HG03175 (cell line): Measurements from ENCODE around the gene ATP2B3.

ENCODE experiments used
- ATAC-seq: cut with Tn5 transposase; IDR thresholded peaks from one replicate; pipeline ENCODE4 v1.9.1; 2021; ENCODE audit warnings: mild to moderate bottlenecking, moderate library complexity; ENCODE audit not compliant: unreplicated experiment

Gene ATP2B3

DNA sequence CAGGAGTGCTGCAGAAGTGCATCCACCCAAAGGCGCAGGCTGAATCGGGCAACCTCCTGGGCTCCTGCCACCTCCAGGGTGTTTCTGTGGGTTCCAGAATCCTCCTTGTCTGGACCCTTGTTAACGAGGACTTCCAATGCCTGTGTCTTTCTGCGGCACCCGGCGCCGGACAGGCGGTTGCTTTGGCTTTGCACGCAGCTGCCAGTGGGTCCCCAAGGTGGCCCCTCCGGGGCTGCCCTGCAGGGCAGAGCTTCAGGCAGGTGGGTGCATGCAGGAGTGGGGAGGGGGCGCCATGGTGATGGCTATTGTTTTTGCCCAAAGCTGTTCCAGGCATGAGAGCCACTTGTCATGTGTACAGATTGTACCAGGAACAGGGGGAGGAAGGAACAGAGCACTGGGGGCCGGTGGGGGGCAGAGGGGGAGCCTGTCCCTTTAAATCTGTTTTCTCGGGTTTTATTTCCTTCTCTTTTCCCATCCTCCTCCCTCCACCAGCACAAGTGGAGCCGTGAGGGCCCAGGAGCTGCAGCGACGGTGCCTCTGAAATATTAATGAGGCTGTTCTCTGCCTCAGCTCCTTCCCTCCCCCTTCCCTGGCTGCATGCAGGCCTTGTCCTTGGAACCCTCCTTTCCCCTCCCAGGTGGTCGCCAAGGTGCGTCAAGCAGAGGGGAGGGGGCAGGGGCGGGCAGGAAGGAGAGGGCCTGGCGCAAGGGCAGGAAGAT is 13.1 kb downstream of the ATP2B3 start:
- ATAC-seq = no peak

DNA sequence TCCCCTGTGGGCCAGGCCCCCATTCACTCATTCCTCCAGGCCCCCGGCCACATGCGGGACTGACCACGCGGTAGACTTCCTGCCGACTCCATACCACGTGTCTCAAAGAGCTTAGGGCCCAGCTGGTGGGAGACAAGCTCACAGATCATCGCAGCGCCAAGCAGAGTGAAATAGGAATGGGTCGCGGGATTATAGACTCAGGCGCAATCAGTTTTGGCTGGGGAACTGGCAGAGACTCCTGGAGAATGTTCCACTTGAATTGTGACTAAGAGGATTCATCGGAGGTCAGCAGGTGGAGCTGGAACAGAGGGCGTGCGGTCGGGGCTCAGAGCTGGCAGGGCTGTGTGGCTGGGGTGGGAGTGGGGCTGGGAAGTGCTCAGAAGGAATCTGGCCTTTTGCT is 15.6 kb downstream of the ATP2B3 start:
- no peak for ATAC-seq

DNA sequence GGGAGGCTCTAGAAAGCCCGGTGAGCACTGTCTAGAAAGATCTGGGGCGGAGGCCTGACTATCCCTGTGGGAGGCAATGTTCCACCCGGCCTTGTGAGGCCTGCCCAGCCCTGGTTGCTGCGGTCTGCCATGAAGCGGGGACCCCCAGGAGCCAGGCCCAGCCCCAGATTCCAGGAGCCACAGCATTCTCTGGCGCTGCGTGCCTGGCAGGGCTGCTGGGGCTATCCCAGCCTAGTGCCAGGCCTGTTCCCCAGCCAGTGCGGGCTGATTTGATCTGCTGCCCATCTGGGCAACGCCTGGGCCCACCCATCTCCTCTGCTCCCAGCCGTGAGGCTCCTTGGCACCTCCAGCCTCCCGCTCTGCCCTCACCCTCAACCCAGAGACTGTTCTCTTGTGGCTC is 19.6 kb downstream of the ATP2B3 start:
- ATAC-seq = no peak

DNA sequence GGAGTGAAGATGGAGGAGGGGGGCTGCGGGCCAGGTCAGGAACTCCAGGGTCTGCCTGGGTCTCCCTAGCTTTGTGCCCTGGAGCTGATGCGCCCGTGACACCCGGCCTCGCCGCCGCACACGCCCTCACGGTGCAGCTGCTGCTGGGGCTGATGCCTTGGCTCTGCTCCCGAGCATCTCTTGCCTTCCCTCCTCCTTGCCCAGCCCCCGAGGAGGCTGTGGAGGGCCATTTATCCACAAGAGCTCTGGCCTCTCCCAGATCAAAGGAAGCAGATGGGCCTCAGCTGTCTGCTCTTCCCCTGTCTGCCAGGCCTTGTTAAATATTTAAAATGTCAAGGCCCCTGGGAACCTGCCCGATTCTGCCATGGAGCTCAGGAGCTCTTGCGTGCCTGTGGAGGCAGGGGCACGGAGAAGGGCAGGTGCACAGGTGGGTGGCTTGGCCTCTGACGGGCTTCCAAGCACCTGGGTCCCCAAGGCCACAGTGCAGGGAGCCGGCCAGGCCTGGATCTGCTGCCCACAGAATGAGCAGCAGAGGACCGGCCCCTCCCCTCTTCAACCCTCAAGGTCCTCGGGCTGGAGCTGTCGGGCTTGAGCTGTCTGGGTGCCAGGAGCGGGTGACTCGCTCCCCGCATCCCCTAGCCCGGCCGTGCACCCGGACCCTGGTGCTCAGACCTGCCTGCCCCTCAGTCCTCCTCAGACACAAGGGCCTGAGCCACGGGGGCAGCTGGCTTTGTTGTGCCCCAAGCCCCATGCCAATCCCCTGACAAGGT is 20.3 kb downstream of the ATP2B3 start:
- no peak for ATAC-seq

DNA sequence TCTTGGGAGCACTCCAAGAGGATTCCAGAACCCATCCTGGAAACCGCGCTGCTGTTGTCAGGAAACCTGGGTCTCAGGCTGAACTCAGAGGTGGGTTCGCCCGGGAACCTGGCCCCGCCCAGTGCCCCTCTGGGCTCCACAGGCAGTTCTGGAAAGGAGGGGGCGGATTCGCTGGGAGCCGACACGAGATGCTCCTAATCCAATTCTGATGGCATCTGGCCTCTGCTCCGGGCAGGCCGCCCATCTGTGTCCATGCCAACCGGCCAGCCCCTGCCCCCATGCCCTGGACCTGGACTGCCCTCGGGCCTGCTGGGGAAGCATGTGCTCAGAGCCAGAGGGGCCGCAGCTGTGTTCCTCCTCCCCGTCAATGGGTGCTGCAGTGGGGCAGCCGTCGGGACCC is 21.0 kb downstream of the ATP2B3 start:
- ATAC-seq = no peak

DNA sequence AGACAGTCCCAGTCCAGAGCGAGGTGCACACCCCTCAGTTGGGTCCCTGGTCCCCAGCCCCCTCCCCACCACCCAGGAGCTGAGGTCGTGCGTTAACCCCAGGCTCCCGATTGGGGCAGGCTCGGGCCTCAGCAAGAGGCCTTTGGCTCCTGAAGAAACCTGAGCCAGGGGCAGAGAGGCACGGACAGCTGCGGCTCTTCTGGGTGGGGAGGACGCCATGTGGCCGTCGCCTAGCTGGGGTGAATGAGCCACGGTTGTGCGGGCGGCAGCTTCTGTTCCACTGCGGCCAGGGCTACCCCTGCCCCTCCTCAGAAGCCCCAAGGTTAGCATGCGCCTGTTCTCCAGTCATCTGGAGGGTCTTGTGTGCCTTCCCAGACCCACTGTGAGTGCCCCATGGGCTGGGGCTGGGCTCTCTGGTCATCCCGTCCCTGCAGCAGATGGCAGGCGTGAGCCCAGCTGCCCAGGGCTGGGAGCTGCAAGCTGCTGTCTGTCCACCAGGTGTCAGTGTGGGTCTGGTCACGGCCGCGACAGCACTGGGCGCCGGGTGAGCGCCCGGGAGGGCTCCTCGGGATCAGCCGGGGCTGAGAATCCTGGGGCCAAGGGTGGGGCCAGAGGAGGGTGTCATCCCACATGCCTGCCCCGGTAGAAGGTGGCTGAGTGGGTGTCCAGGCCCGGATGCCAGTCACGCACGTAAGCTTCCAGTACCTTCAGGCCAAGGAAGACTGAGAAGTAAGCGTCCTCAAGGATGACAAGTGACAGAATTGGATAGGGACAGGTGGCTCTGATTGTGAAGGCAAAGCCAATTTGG is 21.9 kb downstream of the ATP2B3 start:
- ATAC-seq = peak; percentile 60

DNA sequence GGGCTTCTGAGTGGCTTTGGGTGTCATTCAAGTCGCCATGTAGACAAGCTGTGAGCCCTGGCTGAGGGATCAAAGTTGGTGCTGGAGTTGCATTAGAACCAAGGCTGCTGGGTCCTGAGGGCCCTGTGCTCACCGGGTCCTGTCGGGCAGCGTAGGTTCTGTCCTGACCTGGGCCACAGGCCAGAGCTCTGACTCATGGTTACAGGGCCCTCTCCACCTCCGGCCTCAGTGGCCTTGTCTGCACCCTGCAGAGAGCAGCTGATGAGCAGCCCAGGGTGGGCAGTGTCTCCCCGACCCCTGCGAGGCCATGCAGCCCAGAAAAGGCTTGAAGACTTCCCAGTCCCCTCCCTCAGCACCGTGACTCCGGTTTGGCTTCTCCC is 22.5 kb downstream of the ATP2B3 start:
- ATAC-seq = no peak

DNA sequence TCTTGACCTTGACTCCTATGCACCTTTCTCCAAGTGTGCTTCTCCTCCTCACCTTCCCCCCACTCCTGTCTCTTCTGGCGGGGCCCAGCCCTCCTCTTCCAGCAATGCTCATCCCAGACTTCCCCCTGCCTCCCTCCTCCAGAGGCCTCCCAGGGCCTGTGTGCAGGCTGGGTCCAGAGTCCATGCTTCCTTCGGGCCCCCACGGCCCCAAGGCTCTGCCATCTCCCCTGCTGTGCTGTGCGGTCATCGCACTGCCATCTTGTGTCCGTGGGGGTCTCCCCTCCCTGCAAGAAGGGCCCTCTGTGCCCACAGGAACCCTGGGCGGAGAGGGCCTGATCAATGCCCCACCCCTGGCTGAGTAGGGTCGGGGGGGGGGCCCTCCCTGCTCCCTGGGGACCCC is 27.3 kb downstream of the ATP2B3 start:
- ATAC-seq = no peak

DNA sequence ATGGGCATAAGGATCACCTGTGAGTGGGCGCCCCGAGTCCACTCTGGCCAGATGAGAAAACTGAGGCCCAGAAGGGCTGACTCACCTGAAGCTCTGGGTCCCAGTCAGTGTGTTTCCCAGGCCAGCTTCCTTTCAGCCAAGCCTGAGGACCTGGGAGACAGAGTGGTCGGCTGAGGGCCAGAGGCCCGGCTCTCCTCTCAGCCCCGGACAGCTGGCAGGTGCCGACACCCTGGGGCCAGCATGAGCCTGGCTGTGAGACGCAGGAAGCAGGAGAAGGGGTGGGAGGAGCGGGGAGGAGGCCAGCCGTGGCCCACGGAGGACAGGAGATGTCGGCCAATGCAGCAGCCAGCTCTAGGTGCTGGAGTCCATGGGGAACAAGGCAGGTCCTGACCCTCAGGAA is 28.9 kb downstream of the ATP2B3 start:
- ATAC-seq = no peak

DNA sequence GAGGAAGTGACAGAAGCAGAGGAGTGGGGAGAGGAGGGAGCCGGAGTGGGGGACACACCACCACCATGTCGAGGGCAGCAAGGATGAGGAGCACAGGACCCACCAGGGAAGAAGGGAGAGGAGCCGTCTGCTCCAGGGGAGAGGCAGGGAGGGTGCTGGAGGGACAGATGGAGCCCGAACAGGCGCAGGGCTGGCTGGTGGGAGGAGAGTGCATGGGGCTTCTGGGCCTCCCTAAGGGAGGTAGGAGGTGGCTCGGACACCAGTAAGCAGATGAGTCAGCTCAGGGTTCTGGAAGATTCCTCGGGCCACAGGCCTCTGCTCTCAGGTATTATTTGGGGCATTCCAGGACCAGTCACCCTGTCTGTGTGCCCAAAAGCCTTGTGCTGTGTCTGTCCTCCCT is 29.8 kb downstream of the ATP2B3 start:
- ATAC-seq = no peak

DNA sequence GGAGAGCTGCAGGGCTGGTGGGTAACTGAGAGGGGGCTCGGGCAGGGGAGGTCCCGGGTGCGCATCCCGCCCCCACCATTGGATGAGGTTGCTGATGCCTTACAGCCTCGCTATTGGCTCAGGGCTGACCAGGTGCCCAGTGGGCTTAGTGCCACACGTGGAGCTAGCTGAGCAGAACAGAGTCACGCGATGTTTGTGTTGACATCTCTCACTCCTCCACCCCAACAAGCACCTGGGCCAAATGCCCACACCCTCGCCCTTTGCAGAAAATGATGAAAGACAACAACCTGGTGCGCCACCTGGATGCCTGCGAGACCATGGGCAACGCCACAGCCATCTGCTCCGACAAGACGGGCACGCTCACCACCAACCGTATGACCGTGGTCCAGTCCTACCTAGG is 31.8 kb downstream of the ATP2B3 start:
- no peak for ATAC-seq

DNA sequence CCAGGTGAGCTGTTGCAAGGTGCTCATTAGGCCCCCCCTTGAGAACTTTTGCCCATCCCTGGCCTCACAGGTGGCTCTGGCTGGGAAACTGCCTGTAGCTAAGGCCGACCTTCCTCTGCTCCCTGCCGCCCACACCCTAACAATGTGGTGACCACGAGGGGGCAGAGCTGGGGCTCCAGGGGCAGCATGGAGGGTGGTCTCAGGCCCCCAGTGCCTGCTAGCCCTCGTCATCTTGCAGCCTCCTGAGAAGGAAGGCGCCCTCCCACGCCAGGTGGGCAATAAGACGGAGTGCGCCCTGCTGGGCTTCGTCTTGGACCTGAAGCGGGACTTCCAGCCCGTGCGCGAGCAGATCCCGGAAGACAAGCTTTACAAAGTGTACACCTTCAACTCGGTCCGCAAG is 32.4 kb downstream of the ATP2B3 start:
- no peak for ATAC-seq

DNA sequence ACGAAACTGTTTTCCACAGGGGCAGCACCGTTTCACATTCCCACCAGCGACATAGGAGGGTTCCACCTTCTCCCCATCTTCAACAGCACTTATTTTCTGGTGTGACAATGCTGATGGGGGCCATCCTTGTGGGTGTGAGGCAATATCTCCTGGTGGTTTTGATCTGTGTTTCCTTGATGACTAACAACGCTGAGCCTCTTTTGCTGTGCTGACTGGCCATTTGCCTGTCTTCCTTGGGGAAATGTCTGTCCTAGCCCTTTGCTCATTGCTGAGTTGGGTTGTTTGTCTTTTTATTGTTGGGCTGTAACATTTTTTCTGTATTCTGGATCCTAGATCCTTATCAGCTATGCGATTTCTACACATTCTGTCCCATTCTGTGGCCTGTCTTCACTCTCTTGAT is 33.7 kb downstream of the ATP2B3 start:
- no peak for ATAC-seq

DNA sequence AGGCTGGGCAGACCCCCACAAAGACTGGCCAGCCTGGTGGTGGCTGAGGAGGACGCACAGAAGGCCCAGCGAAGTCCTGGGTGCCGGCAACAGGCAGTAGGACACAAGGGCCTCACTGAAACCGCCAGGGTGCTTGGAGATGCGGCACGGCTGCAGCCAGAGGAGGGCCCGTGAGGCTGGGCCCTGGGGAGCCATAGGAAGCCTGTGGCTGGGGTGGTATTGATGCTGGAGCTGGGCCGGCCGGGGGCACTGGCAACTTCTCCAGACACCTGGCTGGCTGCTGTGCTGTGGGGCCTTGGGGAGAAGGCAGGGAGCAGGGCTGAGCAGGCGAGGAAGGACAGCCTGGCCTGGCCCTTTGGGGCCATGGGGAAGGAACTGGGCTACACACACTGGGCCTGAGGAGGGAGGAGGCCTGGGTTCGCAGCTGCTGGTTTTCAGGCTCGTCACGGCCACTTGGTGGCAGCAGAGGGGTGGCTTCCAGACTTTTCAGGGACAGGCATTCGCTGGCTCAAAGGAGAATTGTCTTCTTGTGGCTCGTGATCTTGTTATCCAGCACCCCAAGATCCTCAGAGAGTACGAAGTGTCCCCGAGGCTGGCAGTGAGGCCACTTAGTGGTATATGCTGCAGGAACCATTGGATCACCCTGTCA is 37.2 kb downstream of the ATP2B3 start:
- no peak for ATAC-seq

DNA sequence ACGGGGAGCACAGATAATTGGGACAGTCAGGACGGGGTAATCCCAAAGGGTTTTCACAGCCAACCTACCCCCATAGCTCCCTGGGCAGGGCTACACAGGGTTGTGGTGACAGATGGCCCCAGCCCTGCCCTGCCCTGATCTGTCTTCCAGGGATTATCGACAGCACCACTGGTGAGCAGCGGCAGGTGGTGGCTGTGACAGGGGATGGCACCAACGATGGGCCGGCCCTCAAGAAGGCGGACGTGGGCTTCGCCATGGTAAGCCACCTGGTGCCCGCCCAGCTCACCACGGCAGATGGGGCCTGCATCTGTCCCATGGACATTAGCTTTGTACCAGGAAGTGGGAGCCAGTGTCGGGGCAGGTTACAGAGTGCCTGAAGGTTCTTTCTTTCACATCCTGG is 39.3 kb downstream of the ATP2B3 start:
- ATAC-seq = no peak

DNA sequence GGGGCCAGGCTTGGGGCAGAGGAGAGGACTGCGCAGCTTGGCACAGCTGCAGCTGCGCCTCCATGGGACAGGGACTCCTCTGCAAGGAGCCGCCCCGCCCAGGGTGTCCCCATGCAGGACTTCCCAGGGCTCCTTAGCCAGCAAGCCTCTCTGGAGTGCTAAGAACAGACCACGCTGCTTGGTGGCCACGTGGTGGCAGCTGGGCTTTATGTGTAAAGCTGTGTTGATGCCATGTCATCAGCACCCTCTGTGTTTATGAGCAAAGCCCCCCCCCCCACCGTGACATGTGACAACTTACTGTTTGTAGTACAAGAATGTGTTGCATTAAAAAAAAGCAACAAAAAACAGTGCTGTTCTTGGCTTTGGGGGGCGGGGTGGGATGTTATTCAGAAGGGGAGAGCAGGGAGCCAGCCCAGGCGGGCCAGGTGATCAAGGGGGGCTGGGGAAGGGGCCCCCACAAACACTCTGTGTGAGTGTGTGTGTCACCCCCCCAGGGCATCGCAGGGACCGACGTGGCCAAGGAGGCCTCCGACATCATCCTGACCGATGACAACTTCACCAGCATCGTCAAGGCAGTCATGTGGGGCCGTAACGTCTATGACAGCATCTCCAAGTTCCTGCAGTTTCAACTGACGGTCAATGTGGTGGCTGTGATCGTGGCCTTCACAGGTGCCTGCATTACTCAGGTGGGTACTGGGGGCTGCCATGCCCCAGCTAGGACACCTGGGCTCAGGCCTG is 40.3 kb downstream of the ATP2B3 start:
- ATAC-seq = no peak

DNA sequence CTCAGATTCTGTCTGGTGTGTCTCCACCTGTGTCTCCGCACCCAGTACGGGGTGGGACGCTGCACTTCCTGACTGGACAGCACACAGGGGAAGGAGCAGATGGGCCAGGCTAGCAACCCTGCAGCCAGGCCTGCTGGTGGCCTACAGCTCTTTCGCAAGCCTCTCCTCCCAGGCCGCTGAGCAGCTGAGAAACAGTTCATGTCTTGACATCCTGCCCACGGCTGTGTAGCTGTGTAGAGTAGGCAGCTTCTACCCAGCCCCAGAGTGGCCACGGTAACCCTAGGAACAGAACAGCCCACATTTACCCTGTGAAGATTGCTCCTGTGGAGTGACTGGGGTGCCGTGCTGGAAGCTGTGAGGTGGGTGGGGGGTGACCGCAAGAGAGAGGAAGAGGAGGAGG is 42.6 kb downstream of the ATP2B3 start:
- ATAC-seq = no peak

DNA sequence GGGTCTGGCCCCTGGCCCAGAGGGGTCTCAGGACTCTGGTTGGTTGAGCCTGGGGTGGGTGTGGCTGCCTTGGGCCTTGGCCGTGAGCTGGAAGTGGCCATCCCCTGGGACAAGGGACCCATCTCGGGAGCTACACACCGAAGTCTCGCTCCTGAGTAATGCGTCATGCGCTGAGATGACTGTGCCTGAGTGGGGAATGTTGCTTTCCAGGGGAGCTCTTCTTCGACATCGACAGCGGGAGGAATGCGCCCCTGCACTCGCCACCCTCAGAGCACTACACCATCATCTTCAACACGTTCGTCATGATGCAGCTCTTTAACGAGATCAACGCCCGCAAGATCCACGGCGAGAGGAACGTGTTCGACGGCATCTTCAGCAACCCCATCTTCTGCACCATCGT is 43.0 kb downstream of the ATP2B3 start:
- no peak for ATAC-seq

DNA sequence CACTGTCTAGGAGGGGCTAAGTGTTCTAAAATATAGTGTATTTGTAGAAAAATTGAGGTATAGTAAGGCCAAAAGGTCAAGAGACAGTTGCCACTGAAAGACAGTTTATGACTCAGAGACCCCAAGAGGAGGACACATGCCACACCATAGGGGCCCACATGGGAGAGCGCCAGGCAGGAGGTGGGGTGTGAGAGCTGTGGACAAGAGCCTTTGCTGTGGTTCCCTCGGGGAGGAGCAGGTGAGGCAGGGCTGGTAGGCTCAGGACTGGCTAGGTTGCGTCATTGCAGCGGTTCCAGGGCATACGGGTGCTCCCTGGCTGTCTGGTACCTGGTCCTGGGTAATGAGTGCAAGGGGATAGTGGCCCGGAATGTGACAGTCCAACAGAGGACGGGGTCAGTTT is 43.9 kb downstream of the ATP2B3 start:
- ATAC-seq = no peak

DNA sequence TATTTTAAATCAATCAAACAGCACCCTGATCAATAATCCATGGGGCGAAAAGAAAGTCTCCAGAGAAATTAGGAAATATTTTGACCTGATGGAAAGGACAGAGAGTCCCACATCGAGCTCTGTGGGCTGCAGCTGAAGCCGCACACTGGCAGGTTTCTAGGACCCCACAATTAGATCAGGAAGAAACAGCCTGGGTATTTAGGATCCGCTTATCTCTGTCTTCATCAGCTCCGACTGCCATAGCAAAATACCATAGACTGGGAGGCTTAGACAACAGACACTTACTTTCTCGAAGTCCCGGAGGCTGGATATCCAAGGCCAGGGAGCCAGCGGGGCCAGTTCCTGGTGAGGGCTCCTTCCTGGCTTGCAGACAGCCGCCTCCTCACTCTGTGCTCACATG is 45.1 kb downstream of the ATP2B3 start:
- no peak for ATAC-seq
